Heart left ventricle (tissue), 16 donors: ENCODE measurements around the gene AMOTL2. TPM values are rescaled to one million over a fixed set of nuclear protein-coding genes. Genes with fewer than 3 reads are reported as not detected.

ENCODE experiments used
- ATAC-seq, 4 donors: fragments of 200-7000 bp; cut with Tn5 transposase; one replicate each; pipeline ENCODE4 v1.9.1; 2020 to 2022; ENCODE audit warnings: moderate library complexity in 4 of 4, mild to moderate bottlenecking in 3 of 4, moderate number of reproducible peaks in 1 of 4
- DNase-seq, 5 donors: peaks; one replicate each; pipeline ENCODE4 v3.0.0-alpha.2; 2020
- H3K27ac ChIP-seq, 12 donors: fragments of 200-600 bp; sonication (generic) in 4 of 12; one replicate each; pipeline versions ENCODE4 v1.5.0 to v1.8.0; 2016 to 2022; ENCODE audit warnings: mild to moderate bottlenecking in 2 of 12
- H3K27me3 ChIP-seq, 9 donors: fragments of 200-600 bp; sonication (generic) in 2 of 9; one replicate each; pipeline versions ENCODE4 v1.5.1 to v1.8.0; 2016 to 2022; ENCODE audit warnings: mild to moderate bottlenecking in 3 of 9
- H3K36me3 ChIP-seq, 9 donors: fragments of 200-600 bp; sonication (generic) in 2 of 9; one replicate each; pipeline versions ENCODE4 v1.5.0 to v1.8.0; 2018 to 2022; ENCODE audit warnings: mild to moderate bottlenecking in 2 of 9
- H3K4me1 ChIP-seq, 12 donors: fragments of 200-600 bp; sonication (generic) in 4 of 12; one replicate each; pipeline versions ENCODE4 v1.5.0 to v1.8.0; 2016 to 2022; ENCODE audit warnings: mild to moderate bottlenecking in 3 of 12
- H3K4me3 ChIP-seq, 12 donors: fragments of 200-600 bp; sonication (generic) in 4 of 12; one replicate each; pipeline versions ENCODE4 v1.5.0 to v1.8.0; 2017 to 2022; ENCODE audit warnings: mild to moderate bottlenecking in 9 of 12, moderate library complexity in 4 of 12
- H3K9me3 ChIP-seq, 12 donors: fragments of 200-600 bp; sonication (generic) in 4 of 12; one replicate each; pipeline versions ENCODE4 v1.5.0 to v1.8.0; 2016 to 2022; ENCODE audit warnings: mild to moderate bottlenecking in 1 of 12
- CTCF ChIP-seq, 12 donors: fragments of 200-600 bp; sonication (generic) in 4 of 12; IDR thresholded peaks; one replicate each; pipeline versions ENCODE4 v1.5.0 to v1.8.0; 2018 to 2022; ENCODE audit warnings: antibody characterized with exemption in 12 of 12, mild to moderate bottlenecking in 5 of 12
- POLR2A ChIP-seq, 2 donors: fragments of 450-650 bp; IDR thresholded peaks; one replicate each; pipeline ENCODE4 v1.6.1; 2017; ENCODE audit warnings: antibody characterized with exemption in 2 of 2, mild to moderate bottlenecking in 2 of 2, moderate library complexity in 2 of 2
- WGBS, 4 donors: extraction: QIAGEN DNeasy Blood & Tissue Kit in 2 of 4; methylation state at CpG; one replicate each; pipeline versions ENCODE4 v1.1.5 to v1.1.7; 2013 to 2018; 5-methylcytosine and 5-hydroxymethylcytosine counted together
- intact Hi-C, 10 donors: fragments of 100-400 bp; cut with DNase I; formaldehyde crosslinking; loops; one replicate each; pipeline versions ENCODE4 v1.11.1 to v1.14.2; 2022
- polyA plus RNA-seq, 2 donors: library from polyadenylated mRNA; stranded (reverse); fragments of 200-250 nt; gene quantifications; one replicate each; pipeline ENCODE4 v1.2.3, GENCODE V29; 2013
- total RNA-seq, 9 donors: library from RNA; depleted of rRNA in 2 of 9; stranded (reverse); fragments of >200 nt in 2 of 9; fragmentation: NEBNext Ultra II Directional in 3 of 9; extraction: Animal tissue kit (Norgen Biotek cat#: 25700) in 3 of 9; gene quantifications; one replicate each; pipeline versions ENCODE4 v1.1.0 to v1.2.4, GENCODE V29; 2016 to 2023
- donor health status: ischemic (EF 13 %, LVEDD 7.1; RV severe dilation, severe dysfunction).
- donor health status: healthy with polysubstance abuse.
- donor health status: DM: no; HTN: yes; CAD: no.
- donor health status: DM: no; HTN: no; CAD: no.
- donor health status: ischemic (EF 25% LVEDD 6.9; RV normal size, moderate dysfunction).
- donor health status: ischemic (EF 25% LVEDD 5.7; RV mildly dilated, moderate dysfunction).
- donor health status: healthy.
- donor health status: DM: yes; HTN: yes; CAD: no.
- donor health status: ischemic (EF 35%, LVEDD 5.7; RV mildly dilated, moderate dysfunction).
- donor health status: nonischemic (EF 11% LVEDD 7.7; RV severe dilation, severe dysfunction).
- donor health status: DM: yes; HTN: yes; CAD: no.
- donor health status: PGD.
- donor health status: ischemic (EF 29% LVEDD 5.4; RV normal size, mild dysfunction).
- donor health status: nonischemic (EF 23%, LVEDD 6.1; RV moderate dilation, normal function).

Gene AMOTL2
- total and polyA plus RNA-seq, 11 donors: 19.0 to 109 (median 48.9) TPM

- no peak for ATAC-seq
These were observed 20.9 kb downstream of the AMOTL2 start for GRCh38 chr3:134353171-134353825.

GRCh38 chr3:134352031-134352671, 22.1 kb downstream of the AMOTL2 start:
- Histone ChIP-seq H3K27ac (peak overlapping the region in 6 of 12 donors; percentile 0 to 39 (median 30)), H3K4me1 (peaks cover 0 to 84% (median 44%) of the 10 kb centered on the region in 12 donors), H3K4me3 (no peak overlapping the region), H3K27me3 (no peaks in the 10 kb centered on the region), H3K9me3 (peaks cover 0 to 5% (median under 1%) of the 10 kb centered on the region in 12 donors), H3K36me3 (peaks cover 0 to 46% (median 34%) of the 10 kb centered on the region in 9 donors)
- ATAC-seq: no peak
- peak in 1 of 5 donors; percentile 14 for DNase-seq
- WGBS, 4 donors: 70 to 84% (median 74%) methylated on average over 4 of the region's 4 CpGs
- TF ChIP-seq POLR2A (IDR thresholded peaks at IDR 0.05) (no peak), CTCF (IDR thresholded peaks at IDR 0.05) (no peak)
- intact Hi-C loops: no loop called here

More at GRCh38 chr3:134353171-134353825, 20.9 kb downstream of the AMOTL2 start:
- 77 to 84% (median 80%) methylated on average over 8 of the region's 8 CpGs for WGBS, 4 donors
- no peaks in the 10 kb centered on the region for H3K9me3 ChIP-seq
- H3K4me3 ChIP-seq: no peak overlapping the region
- H3K36me3 ChIP-seq: peaks cover 0 to 58% (median 45%) of the 10 kb centered on the region in 9 donors
- H3K27me3 ChIP-seq: no peaks in the 10 kb centered on the region
- peak in 1 of 5 donors; percentile 15 for DNase-seq
- H3K4me1 ChIP-seq: peaks cover 3 to 87% (median 53%) of the 10 kb centered on the region in 12 donors
- no peak for TF ChIP-seq CTCF (IDR thresholded peaks at IDR 0.05)
- no peak for TF ChIP-seq POLR2A (IDR thresholded peaks at IDR 0.05)
- intact Hi-C loops: no loop called here
- peak overlapping the region in 6 of 12 donors; percentile 2 to 43 (median 28) for H3K27ac ChIP-seq

- H3K9me3 ChIP-seq: peaks cover 0 to 12% (median 8%) of the 10 kb centered on the region in 12 donors
- peak overlapping the region in 7 of 12 donors; percentile 0 to 57 (median 26) for H3K27ac ChIP-seq
- DNase-seq (peak in 1 of 5 donors; percentile 34), ATAC-seq (peak in 2 of 4 donors; percentile 5 to 25)
- TF ChIP-seq POLR2A (IDR thresholded peaks at IDR 0.05) (no peak), CTCF (IDR thresholded peaks at IDR 0.05) (no peak)
- no peaks in the 10 kb centered on the region for H3K27me3 ChIP-seq
- peaks cover 0 to 77% (median 39%) of the 10 kb centered on the region in 12 donors for H3K4me1 ChIP-seq
- peaks cover 0 to 39% (median 26%) of the 10 kb centered on the region in 9 donors for H3K36me3 ChIP-seq
- intact Hi-C loops: loop anchor here in 1 of 10 donors (2.0 kb wide), 1 partner anchor 21 kb away; no protein-coding TSS in a partner anchor
- no peak overlapping the region for H3K4me3 ChIP-seq
- WGBS, 4 donors: 55 to 70% (median 63%) methylated on average over 5 of the region's 5 CpGs
These were observed 22.8 kb downstream of the AMOTL2 start for GRCh38 chr3:134351427-134351826.

GRCh38 chr3:134350861-134351311, 23.4 kb downstream of the AMOTL2 start:
- H3K36me3 ChIP-seq: peaks cover 0 to 34% (median 22%) of the 10 kb centered on the region in 9 donors
- peak in 1 of 4 donors; percentile 8 for ATAC-seq
- peaks cover 0 to 16% (median 10%) of the 10 kb centered on the region in 12 donors for H3K9me3 ChIP-seq
- no peaks in the 10 kb centered on the region for H3K27me3 ChIP-seq
- H3K4me1 ChIP-seq: peaks cover 0 to 72% (median 39%) of the 10 kb centered on the region in 12 donors
- TF ChIP-seq POLR2A (IDR thresholded peaks at IDR 0.05) (no peak), CTCF (IDR thresholded peaks at IDR 0.05) (no peak)
- WGBS, 4 donors: 77 to 93% (median 86%) methylated on average over 2 to 4 of the region's 4 CpGs
- no peak overlapping the region for H3K4me3 ChIP-seq
- intact Hi-C loops: loop anchor here in 1 of 10 donors (2.0 kb wide), 1 partner anchor 20 kb away; no protein-coding TSS in a partner anchor
- peak overlapping the region in 5 of 12 donors; percentile 0 to 57 (median 20) for H3K27ac ChIP-seq
- peak in 1 of 5 donors; percentile 18 for DNase-seq
